B cell (primary cell): Measurements from ENCODE around the gene ZMYM2. TPM values are rescaled to one million over a fixed set of nuclear protein-coding genes. Genes with fewer than 3 reads are reported as not detected.
A peak's percentile ranks its signal among the peaks of the same experiment; 100 is the strongest.

Experiments
- ATAC-seq: fragments of 200-7000 bp; cut with Tn5 transposase; one replicate; pipeline ENCODE4 v1.10.0; 2021; ENCODE audit warnings: low read depth, mild to moderate bottlenecking, moderate number of reproducible peaks, moderate library complexity
- CTCF ChIA-PET: fragments of 350-600 bp; sonication (Branson Sonifier 250); formaldehyde crosslinking; loops from one replicate; lab custom pipeline; 2021; ENCODE audit warnings: antibody characterized with exemption, inconsistent platforms; lab: Charles Lee
- POLR2A ChIA-PET: fragments of 350-600 bp; sonication (Branson Sonifier 250); formaldehyde crosslinking; loops from one replicate; lab custom pipeline; 2021; ENCODE audit warnings: antibody characterized with exemption; lab: Charles Lee
- DNase-seq: peaks from one replicate; pipeline ENCODE4 v3.0.0; 2013
- H2AFZ ChIP-seq: 2 replicates; pipeline ENCODE4 v1.6.1; 2012; ENCODE audit warnings: mild to moderate bottlenecking, low read depth, low read length; ENCODE audit not compliant: insufficient read depth, poor library complexity, severe bottlenecking
- H3K27ac ChIP-seq, 2 donors: 1 replicate in 1 of 2; 2 replicates in 1 of 2; pipeline ENCODE4 v1.5.1; 2012 to 2013; ENCODE audit warnings: low read length in 2 of 2, mild to moderate bottlenecking in 2 of 2, moderate library complexity in 1 of 2
- H3K27me3 ChIP-seq, 4 experiments: fragments of 200-600 bp in 1 of 4; sonication (generic) in 1 of 4; replicated peaks in 1 of 4; 1 replicate in 2 of 4; 2 replicates in 2 of 4; pipeline versions ENCODE4 v1.6.1 to v1.7.0; 2013 to 2016; ENCODE audit warnings: low read length in 3 of 4, mild to moderate bottlenecking in 2 of 4, mixed read lengths in 1 of 4, moderate library complexity in 1 of 4; ENCODE audit not compliant: insufficient read depth in 4 of 4, control insufficient read depth in 3 of 4; ENCODE audit errors: control extremely low read depth in 1 of 4
- H3K36me3 ChIP-seq, 2 experiments: replicated peaks in 1 of 2; 1 replicate in 1 of 2; 2 replicates in 1 of 2; pipeline versions ENCODE4 v1.6.1 to v1.7.1; 2013; ENCODE audit warnings: low read length in 1 of 2; ENCODE audit not compliant: insufficient read depth in 2 of 2, control insufficient read depth in 1 of 2; ENCODE audit errors: control extremely low read depth in 1 of 2, extremely low read depth in 1 of 2
- H3K4me1 ChIP-seq, 2 donors: fragments of 200-600 bp in 1 of 2; sonication (generic) in 1 of 2; 1 replicate in 1 of 2; 2 replicates in 1 of 2; pipeline versions ENCODE4 v1.5.1 to v1.6.1; 2013 to 2017; ENCODE audit warnings: low read length in 2 of 2; ENCODE audit not compliant: control insufficient read depth in 2 of 2, insufficient read depth in 2 of 2
- H3K4me2 ChIP-seq: replicated peaks from 2 replicates; pipeline ENCODE3; 2012; ENCODE audit warnings: mild to moderate bottlenecking, low read depth, low read length; ENCODE audit not compliant: poor library complexity, severe bottlenecking
- H3K4me3 ChIP-seq, 5 experiments: fragments of 200-600 bp in 1 of 5; sonication (generic) in 1 of 5; 1 replicate in 3 of 5; 2 replicates in 2 of 5; pipeline versions ENCODE4 v1.5.1 to v1.7.0; 2011 to 2016; ENCODE audit warnings: low read length in 4 of 5, mild to moderate bottlenecking in 4 of 5, low read depth in 2 of 5, control low read depth in 1 of 5, moderate library complexity in 1 of 5; ENCODE audit not compliant: insufficient read depth in 1 of 5; ENCODE audit errors: control extremely low read depth in 1 of 5, extremely low read depth in 1 of 5
- H3K79me2 ChIP-seq: fragments of 200-600 bp; sonication (generic); one replicate; pipeline ENCODE4 v1.6.0; 2016; ENCODE audit warnings: low read length; ENCODE audit not compliant: control insufficient read depth, insufficient read depth
- H3K9ac ChIP-seq: fragments of 200-600 bp; sonication (generic); 2 replicates; pipeline ENCODE4 v1.6.1; 2017; ENCODE audit warnings: mild to moderate bottlenecking, low read length, moderate library complexity
- H3K9me3 ChIP-seq, 3 donors: one replicate each; pipeline versions ENCODE4 v1.6.1 to v1.7.1; 2013; ENCODE audit warnings: low read length in 2 of 3; ENCODE audit not compliant: control insufficient read depth in 2 of 3, insufficient read depth in 1 of 3; ENCODE audit errors: control extremely low read depth in 1 of 3
- H4K20me1 ChIP-seq: 2 replicates; pipeline ENCODE4 v1.6.0; 2012; ENCODE audit warnings: mild to moderate bottlenecking, low read length; ENCODE audit not compliant: insufficient read depth, control insufficient read depth, poor library complexity, severe bottlenecking
- H3K27ac Mint-ChIP-seq: one replicate; pipeline ENCODE4 v1.8.0; 2021; ENCODE audit warnings: mixed read lengths
- H3K27me3 Mint-ChIP-seq: one replicate; pipeline ENCODE4 v1.8.0; 2021; ENCODE audit warnings: mixed read lengths
- H3K4me1 Mint-ChIP-seq: one replicate; pipeline ENCODE4 v1.8.0; 2021; ENCODE audit warnings: mixed read lengths
- H3K4me3 Mint-ChIP-seq: one replicate; pipeline ENCODE4 v1.8.0; 2021; ENCODE audit warnings: mixed read lengths
- H3K9me3 Mint-ChIP-seq: one replicate; pipeline ENCODE4 v1.8.0; 2022; ENCODE audit warnings: mixed read lengths; ENCODE audit not compliant: insufficient read depth
- EZH2 ChIP-seq: IDR thresholded peaks from 2 replicates; pipeline ENCODE4 v1.6.1; 2012; ENCODE audit warnings: borderline replicate concordance, low read depth, mild to moderate bottlenecking, moderate library complexity, low read length; ENCODE audit not compliant: insufficient read depth, poor library complexity, severe bottlenecking
- WGBS: methylation state at CpG from one replicate; pipeline ENCODE4 v1.1.5; 2013; ENCODE audit warnings: missing lambda C conversion rate; ENCODE audit not compliant: insufficient coverage; 5-methylcytosine and 5-hydroxymethylcytosine counted together
- intact Hi-C: fragments of 100-400 bp; cut with micrococcal nuclease; formaldehyde crosslinking; loops from one replicate; pipeline ENCODE4 v1.10.0; 2022
- polyA plus RNA-seq: library from polyadenylated mRNA; depleted of rRNA; stranded (reverse); fragments of >200 nt; gene quantifications from 2 replicates; pipeline ENCODE4 v1.2.3, GENCODE V29; 2012
- total RNA-seq, 2 donors: library from RNA; stranded (reverse); fragments of 120-200 nt in 1 of 2; gene quantifications; 1 replicate in 1 of 2; 2 replicates in 1 of 2; pipeline versions ENCODE4 v1.2.3 to v1.2.4, GENCODE V29; 2013 to 2022
- TF ChIP-seq, protein P1 (sequence below): fragments of 200-600 bp; IDR thresholded peaks from one replicate; pipeline ENCODE4 v1.8.0; 2022; ENCODE audit warnings: antibody characterized with exemption, mild to moderate bottlenecking

ZMYM2 gene
- total and polyA plus RNA-seq, 2 donors (not counting 1 experiment from before 2014, with no cell fraction given), result 21.7 to 131 TPM

DNA sequence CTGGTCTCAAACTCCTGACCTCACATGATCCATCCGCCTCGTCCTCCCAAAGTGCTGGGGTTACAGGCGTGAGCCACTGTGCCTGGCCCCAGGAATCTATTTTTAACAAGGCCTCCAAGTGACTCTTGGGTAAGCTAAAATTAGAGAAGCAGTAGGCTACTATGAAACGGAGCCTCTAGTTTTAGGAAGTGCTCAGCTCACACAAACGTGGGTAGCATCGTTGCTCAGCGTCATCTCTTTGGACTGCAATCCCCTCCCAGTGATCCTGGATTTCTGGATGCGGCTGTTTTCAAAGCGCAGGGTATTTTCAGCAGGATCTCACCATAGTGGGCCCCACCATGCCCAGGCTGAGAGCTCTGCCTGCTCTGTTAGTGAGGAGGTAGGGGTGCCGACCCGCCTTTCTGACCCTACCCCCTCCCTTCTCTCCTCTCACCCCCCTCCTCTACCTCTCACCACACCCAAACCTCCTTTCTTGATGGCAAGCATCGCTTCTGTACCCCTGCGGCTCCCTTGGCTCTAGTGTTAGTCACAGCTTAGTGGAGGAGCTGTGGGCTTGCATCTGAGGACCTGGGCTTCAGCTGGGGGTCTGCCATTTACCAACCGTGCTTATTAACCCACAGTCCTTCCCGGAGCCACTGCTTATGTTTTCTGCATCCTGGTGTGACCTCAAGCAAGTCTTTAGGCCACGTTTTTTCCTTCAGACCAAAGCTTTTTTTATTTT lies 168.2 kb downstream of the ZMYM2 start:
- Histone ChIP-seq H3K27me3 (peaks cover 0 to 54% (median 30%) of the 10 kb centered on the region in 4 experiments), H3K27ac (no peak overlapping the region), H3K9ac (no peak overlapping the region), H4K20me1 (no peaks in the 10 kb centered on the region), H3K4me1 (peaks cover 20 to 31% of the 10 kb centered on the region in 2 donors), H2AFZ (no peak overlapping the region), H3K79me2 (no peaks in the 10 kb centered on the region), H3K4me2 (peak overlapping the region; percentile 99), H3K36me3 (no peaks in the 10 kb centered on the region), H3K9me3 (peaks cover 0 to 10% (median 1%) of the 10 kb centered on the region in 3 donors), H3K4me3 (no peak overlapping the region)
- ChIA-PET POLR2A (no interaction called here), CTCF (interaction anchor here (0.7 to 2.0 kb wide), 2 partner anchors 34 to 285 kb away, joined by 4 to 6 read pairs; partner anchors contain the start of gene GJA3)
- DNase-seq, result no peak
- H3K4me3 Mint-ChIP-seq, result peak overlapping the region; percentile 38
- 59% methylated on average over 10 of the region's 16 CpGs for WGBS
- peaks cover 8% of the 10 kb centered on the region for H3K4me1 Mint-ChIP-seq
- H3K9me3 Mint-ChIP-seq, result no peaks in the 10 kb centered on the region
- intact Hi-C loops, result no loop called here
- no peak for ATAC-seq
- no peak overlapping the region for H3K27ac Mint-ChIP-seq
- TF ChIP-seq EZH2, result no peak
- TF ChIP-seq, protein P1, sequence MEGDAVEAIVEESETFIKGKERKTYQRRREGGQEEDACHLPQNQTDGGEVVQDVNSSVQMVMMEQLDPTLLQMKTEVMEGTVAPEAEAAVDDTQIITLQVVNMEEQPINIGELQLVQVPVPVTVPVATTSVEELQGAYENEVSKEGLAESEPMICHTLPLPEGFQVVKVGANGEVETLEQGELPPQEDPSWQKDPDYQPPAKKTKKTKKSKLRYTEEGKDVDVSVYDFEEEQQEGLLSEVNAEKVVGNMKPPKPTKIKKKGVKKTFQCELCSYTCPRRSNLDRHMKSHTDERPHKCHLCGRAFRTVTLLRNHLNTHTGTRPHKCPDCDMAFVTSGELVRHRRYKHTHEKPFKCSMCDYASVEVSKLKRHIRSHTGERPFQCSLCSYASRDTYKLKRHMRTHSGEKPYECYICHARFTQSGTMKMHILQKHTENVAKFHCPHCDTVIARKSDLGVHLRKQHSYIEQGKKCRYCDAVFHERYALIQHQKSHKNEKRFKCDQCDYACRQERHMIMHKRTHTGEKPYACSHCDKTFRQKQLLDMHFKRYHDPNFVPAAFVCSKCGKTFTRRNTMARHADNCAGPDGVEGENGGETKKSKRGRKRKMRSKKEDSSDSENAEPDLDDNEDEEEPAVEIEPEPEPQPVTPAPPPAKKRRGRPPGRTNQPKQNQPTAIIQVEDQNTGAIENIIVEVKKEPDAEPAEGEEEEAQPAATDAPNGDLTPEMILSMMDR, result no peak
- peaks cover 27% of the 10 kb centered on the region for H3K27me3 Mint-ChIP-seq

DNA sequence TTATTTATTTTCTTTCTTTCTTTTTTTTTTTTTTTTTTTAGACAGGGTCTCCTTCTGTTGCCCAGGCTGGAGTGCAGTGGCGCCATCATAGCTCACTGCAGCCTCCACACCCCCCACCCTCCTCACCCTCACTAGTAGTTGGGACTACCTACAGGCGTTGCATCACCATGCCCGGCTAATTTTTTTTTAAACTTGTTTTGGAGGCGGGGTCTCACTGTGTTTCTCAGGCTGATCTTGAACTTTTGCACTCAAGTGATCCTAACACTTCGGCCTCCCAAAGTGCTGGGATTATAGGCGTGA lies 168.7 kb downstream of the ZMYM2 start:
- ChIA-PET CTCF (interaction anchor here (0.7 to 2.0 kb wide), 4 partner anchors 8 to 286 kb away, joined by 3 to 6 read pairs (median 4); partner anchors contain the start of gene GJA3), POLR2A (no interaction called here)
- Histone ChIP-seq H3K9ac (peak overlapping the region; percentile 79), H4K20me1 (no peaks in the 10 kb centered on the region), H3K4me2 (peak overlapping the region; percentile 99), H3K36me3 (no peaks in the 10 kb centered on the region), H3K9me3 (peaks cover 0 to 10% (median 1%) of the 10 kb centered on the region in 3 donors), H3K27me3 (peaks cover 0 to 54% (median 30%) of the 10 kb centered on the region in 4 experiments), H3K79me2 (no peaks in the 10 kb centered on the region), H3K27ac (no peak overlapping the region), H3K4me1 (peaks cover 20 to 31% of the 10 kb centered on the region in 2 donors), H2AFZ (peak overlapping the region; percentile 96), H3K4me3 (peak overlapping the region in 4 of 5 experiments; percentile 44 to 70 (median 60))
- peak overlapping the region; percentile 73 for H3K4me3 Mint-ChIP-seq
- H3K9me3 Mint-ChIP-seq, result no peaks in the 10 kb centered on the region
- H3K27me3 Mint-ChIP-seq, result peaks cover 27% of the 10 kb centered on the region
- H3K27ac Mint-ChIP-seq, result no peak overlapping the region
- DNase-seq (no peak), ATAC-seq (peak; percentile 28)
- TF ChIP-seq EZH2, result no peak
- TF ChIP-seq, protein P1, result no peak
- intact Hi-C loops, result no loop called here
- 12% methylated on average over 3 of the region's 6 CpGs for WGBS
- peaks cover 8% of the 10 kb centered on the region for H3K4me1 Mint-ChIP-seq
